Kidney epithelial cell (primary cell): ENCODE data around the gene EXOC3L1. TPM values are rescaled to one million over a fixed set of nuclear protein-coding genes. Genes with fewer than 3 reads are reported as not detected.

Experiments
- DNase-seq: peaks from one replicate; pipeline ENCODE4 v3.0.0-alpha.2; 2010; ENCODE audit warnings: low read depth
- H3K27me3 ChIP-seq: 2 replicates; pipeline ENCODE4 v1.6.0; 2011; ENCODE audit warnings: low read length; ENCODE audit not compliant: control insufficient read depth, insufficient read depth
- H3K36me3 ChIP-seq: 2 replicates; pipeline ENCODE4 v1.5.1; 2011; ENCODE audit warnings: low read length; ENCODE audit not compliant: control insufficient read depth, insufficient read depth
- H3K4me3 ChIP-seq: 2 replicates; pipeline ENCODE4 v1.5.1; 2011; ENCODE audit warnings: low read depth, mild to moderate bottlenecking, control low read depth, low read length
- total RNA-seq: library from RNA; depleted of rRNA; stranded (reverse); fragments of >200 nt; gene quantifications from 2 replicates; pipeline ENCODE4 v1.2.3, GENCODE V29; 2015
- TF ChIP-seq, protein P1 (sequence below): IDR thresholded peaks from 2 replicates; pipeline ENCODE4 v1.5.1; 2011; ENCODE audit warnings: mild to moderate bottlenecking, moderate library complexity, low read length, control low read depth, inconsistent platforms; ENCODE audit not compliant: insufficient read depth, poor library complexity, severe bottlenecking

The EXOC3L1 gene
- total RNA-seq, 1 donor from 2014 or later, result 0.25 TPM

DNA sequence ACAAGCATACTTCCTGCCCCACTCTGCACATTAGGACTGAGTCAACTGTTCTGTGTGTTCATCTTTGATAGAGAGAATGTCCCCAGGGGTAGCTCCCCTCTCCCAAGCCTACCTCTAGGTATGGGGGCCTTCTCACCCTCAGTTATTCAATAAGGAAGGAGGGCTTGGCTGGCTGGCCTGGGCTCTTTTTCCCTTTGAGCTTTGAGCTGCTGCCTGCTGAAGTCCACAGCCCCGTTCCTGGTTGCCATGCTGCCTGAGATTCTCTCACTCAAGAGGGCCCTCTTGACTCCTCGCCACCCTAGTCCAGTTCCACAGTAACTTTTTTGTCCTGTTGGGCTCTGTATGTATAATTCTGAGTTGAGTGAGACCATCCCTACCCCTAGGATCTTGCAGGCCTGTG is 44.2 kb downstream of the EXOC3L1 start:
- TF ChIP-seq, protein P1, sequence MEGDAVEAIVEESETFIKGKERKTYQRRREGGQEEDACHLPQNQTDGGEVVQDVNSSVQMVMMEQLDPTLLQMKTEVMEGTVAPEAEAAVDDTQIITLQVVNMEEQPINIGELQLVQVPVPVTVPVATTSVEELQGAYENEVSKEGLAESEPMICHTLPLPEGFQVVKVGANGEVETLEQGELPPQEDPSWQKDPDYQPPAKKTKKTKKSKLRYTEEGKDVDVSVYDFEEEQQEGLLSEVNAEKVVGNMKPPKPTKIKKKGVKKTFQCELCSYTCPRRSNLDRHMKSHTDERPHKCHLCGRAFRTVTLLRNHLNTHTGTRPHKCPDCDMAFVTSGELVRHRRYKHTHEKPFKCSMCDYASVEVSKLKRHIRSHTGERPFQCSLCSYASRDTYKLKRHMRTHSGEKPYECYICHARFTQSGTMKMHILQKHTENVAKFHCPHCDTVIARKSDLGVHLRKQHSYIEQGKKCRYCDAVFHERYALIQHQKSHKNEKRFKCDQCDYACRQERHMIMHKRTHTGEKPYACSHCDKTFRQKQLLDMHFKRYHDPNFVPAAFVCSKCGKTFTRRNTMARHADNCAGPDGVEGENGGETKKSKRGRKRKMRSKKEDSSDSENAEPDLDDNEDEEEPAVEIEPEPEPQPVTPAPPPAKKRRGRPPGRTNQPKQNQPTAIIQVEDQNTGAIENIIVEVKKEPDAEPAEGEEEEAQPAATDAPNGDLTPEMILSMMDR, result no peak
- no peak overlapping the region for H3K4me3 ChIP-seq
- no peak for DNase-seq
- H3K27me3 ChIP-seq, result peaks cover 17% of the 10 kb centered on the region
- H3K36me3 ChIP-seq, result peaks cover 4% of the 10 kb centered on the region

DNA sequence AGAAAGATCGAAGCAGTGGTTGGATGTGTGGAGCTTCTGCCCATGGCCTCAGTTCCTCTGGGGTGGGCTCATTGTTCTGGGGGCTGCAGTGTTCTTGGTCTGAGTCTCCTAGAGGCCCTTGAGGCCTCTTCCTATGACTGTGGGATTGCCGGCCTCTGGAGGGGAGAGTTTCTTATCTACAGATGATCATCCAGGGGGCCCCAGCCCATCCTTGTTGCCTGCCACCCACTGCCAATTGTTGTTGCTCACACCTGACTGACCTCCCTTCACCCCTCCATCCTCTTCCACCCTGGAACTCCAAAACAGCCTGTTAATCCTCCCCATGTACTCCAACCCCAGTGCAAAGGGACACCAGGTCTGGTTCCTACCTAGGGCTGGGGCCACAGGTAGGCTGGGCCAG is 45.0 kb downstream of the EXOC3L1 start:
- DNase-seq, result no peak
- Histone ChIP-seq H3K4me3 (no peak overlapping the region), H3K36me3 (peaks cover 4% of the 10 kb centered on the region), H3K27me3 (peaks cover 9% of the 10 kb centered on the region)
- TF ChIP-seq, protein P1, result no peak

DNA sequence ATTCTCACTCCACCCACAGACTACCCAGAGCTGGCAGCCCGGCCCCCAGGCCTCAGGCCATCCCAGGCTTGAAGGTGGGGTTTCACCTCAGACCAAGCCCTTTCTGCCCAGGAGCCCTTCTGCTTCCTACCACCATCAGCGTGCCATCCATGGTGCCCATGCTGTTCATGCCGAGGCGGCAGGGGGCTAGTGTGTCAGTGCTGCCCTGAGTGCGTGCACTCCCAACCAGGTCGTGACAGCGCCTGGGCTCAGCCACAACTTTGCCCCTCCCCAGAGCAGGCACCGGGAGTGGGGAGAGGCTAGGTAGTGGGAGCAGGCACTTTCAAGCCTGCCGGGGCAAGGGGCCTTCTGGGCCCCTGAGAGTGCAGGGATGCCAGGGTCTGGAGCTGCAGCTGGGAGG is 47.6 kb downstream of the EXOC3L1 start:
- no peaks in the 10 kb centered on the region for H3K27me3 ChIP-seq
- TF ChIP-seq, protein P1, result no peak
- no peak overlapping the region for H3K4me3 ChIP-seq
- H3K36me3 ChIP-seq, result peaks cover 3% of the 10 kb centered on the region
- DNase-seq, result no peak

DNA sequence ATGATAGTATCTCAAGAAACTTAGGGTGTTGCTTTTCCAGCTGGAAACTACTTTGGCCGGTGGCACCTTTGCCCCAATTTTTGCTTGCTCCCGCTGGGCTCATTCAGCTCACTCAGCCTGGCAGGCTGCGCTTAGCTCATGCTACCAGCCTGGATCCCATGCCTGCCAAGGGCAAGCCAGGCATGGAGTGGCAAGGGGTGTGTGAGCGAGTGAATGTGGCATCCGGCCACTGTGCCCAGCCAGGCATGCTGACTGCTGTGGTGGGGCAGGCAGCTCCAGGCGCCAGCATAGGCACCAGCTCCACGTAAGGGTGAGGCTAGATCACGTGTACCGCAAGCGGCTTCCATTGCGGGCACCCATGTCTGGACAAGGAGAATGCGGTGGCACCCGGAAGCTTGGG is 48.5 kb downstream of the EXOC3L1 start:
- Histone ChIP-seq H3K27me3 (no peaks in the 10 kb centered on the region), H3K4me3 (no peak overlapping the region), H3K36me3 (peaks cover 1% of the 10 kb centered on the region)
- DNase-seq, result no peak
- TF ChIP-seq, protein P1, result no peak

DNA sequence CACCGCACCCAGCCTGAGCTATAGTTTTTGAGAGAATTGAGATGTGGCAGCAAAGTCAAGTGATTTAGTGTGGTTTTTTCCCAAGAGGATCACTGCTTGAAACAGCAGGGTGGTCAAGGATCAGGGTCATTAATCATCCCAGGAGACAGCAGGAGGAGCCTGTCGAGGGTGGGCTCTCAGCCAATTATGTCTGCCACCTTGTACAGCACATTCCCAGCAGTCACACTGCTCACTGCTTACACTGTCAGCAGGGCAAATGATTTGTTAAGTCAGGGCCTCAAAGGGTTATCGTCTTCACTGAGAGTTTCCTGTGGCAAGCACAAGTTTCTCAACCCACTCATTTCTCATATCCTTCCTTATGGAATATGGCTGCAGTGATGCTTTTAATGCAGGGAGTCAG is 52.3 kb downstream of the EXOC3L1 start:
- Histone ChIP-seq H3K36me3 (no peaks in the 10 kb centered on the region), H3K4me3 (no peak overlapping the region), H3K27me3 (no peaks in the 10 kb centered on the region)
- DNase-seq, result no peak
- TF ChIP-seq, protein P1, result no peak

Other genes with a start within 250 kb of the EXOC3L1 start
- 0.07 TPM in 1 of 2 replicates, not detected in the other for gene CES3, start 228.9 kb downstream of the EXOC3L1 start, total RNA-seq
- 1.3 and 2.3 TPM in 2 replicates for gene CES4A, start 201.5 kb downstream of the EXOC3L1 start, total RNA-seq
- gene CBFB, start 161.0 kb downstream of the EXOC3L1 start, total RNA-seq, result 57.4 and 64.5 TPM in 2 replicates
- 23.1 and 24.6 TPM in 2 replicates for gene PHAF1, start 80.2 kb downstream of the EXOC3L1 start, total RNA-seq
- 1.5 and 2.4 TPM in 2 replicates for gene B3GNT9, start 39.1 kb downstream of the EXOC3L1 start, total RNA-seq
- gene TRADD, start 30.2 kb downstream of the EXOC3L1 start, total RNA-seq, result 30.0 and 36.3 TPM in 2 replicates
- gene FBXL8, start 30.2 kb downstream of the EXOC3L1 start, total RNA-seq, result 6.6 and 9.6 TPM in 2 replicates
- gene HSF4, start 25.4 kb downstream of the EXOC3L1 start, total RNA-seq, result 1.5 and 5.5 TPM in 2 replicates
- gene NOL3, start 19.6 kb downstream of the EXOC3L1 start, total RNA-seq, result 23.9 and 28.3 TPM in 2 replicates
- gene MATCAP1, start 6.2 kb downstream of the EXOC3L1 start, total RNA-seq, result 10.8 and 16.0 TPM in 2 replicates
- 84.9 and 109 TPM in 2 replicates for gene E2F4, start 2.0 kb upstream of the EXOC3L1 start, total RNA-seq
- 5.2 and 5.9 TPM in 2 replicates for gene ELMO3, start 9.0 kb upstream of the EXOC3L1 start, total RNA-seq
- gene TMEM208, start 37.0 kb upstream of the EXOC3L1 start, total RNA-seq, result 55.9 and 59.3 TPM in 2 replicates
- 3.8 and 11.4 TPM in 2 replicates for gene FHOD1, start 57.3 kb upstream of the EXOC3L1 start, total RNA-seq
- 0.07 TPM in 1 of 2 replicates, not detected in the other for gene SLC9A5, start 58.8 kb upstream of the EXOC3L1 start, total RNA-seq
- 9.7 and 19.7 TPM in 2 replicates for gene PLEKHG4, start 89.4 kb upstream of the EXOC3L1 start, total RNA-seq
- gene KCTD19, start 136.6 kb upstream of the EXOC3L1 start, total RNA-seq, result 0.08 and 0.21 TPM in 2 replicates
- gene LRRC36, start 136.7 kb upstream of the EXOC3L1 start, total RNA-seq, result 0.41 and 0.54 TPM in 2 replicates
- 0.46 and 1.4 TPM in 2 replicates for gene TPPP3, start 203.4 kb upstream of the EXOC3L1 start, total RNA-seq
- 9.5 and 11.3 TPM in 2 replicates for gene ZDHHC1, start 226.3 kb upstream of the EXOC3L1 start, total RNA-seq
- gene HSD11B2, start 241.0 kb upstream of the EXOC3L1 start, total RNA-seq, result 0.96 and 5.8 TPM in 2 replicates